Mesendoderm (in vitro differentiated cells): ENCODE measurements around the gene GPR15LG.
"Not testable (repeated sequence)": the region's sequence is repeated elsewhere in the genome, so short reads cannot be mapped to it uniquely, and the experiment has no call there.

Source experiments
- DNase-seq: peaks from one replicate; pipeline ENCODE4 v3.0.0; 2013
- H2AK5ac ChIP-seq: 2 replicates; pipeline ENCODE4 v1.6.1; 2013; ENCODE audit warnings: low read length, inconsistent platforms
- H2BK120ac ChIP-seq: 2 replicates; pipeline ENCODE4 v1.6.1; 2013; ENCODE audit warnings: low read depth, mild to moderate bottlenecking, low read length, moderate library complexity, mixed read lengths
- H2BK15ac ChIP-seq: replicated peaks from 2 replicates; pipeline ENCODE4 v1.6.1; 2013; ENCODE audit warnings: low read depth, mild to moderate bottlenecking, moderate library complexity
- H2BK5ac ChIP-seq: 2 replicates; pipeline ENCODE4 v1.6.1; 2013; ENCODE audit warnings: low read length, inconsistent platforms
- H3K18ac ChIP-seq: 2 replicates; pipeline ENCODE4 v1.6.1; 2013; ENCODE audit warnings: mild to moderate bottlenecking, low read length, mixed read lengths
- H3K23ac ChIP-seq: one replicate; pipeline ENCODE4 v1.6.1; 2013; ENCODE audit warnings: low read length
- H3K27ac ChIP-seq: 2 replicates; pipeline ENCODE4 v1.5.1; 2013; ENCODE audit warnings: low read depth, mild to moderate bottlenecking, inconsistent platforms, low read length, moderate library complexity
- H3K27me3 ChIP-seq: 2 replicates; pipeline ENCODE4 v1.6.1; 2013; ENCODE audit warnings: low read length, control low read depth, mild to moderate bottlenecking, inconsistent platforms; ENCODE audit not compliant: insufficient read depth, poor library complexity
- H3K36me3 ChIP-seq: 2 replicates; pipeline ENCODE4 v1.6.1; 2013; ENCODE audit warnings: low read length, inconsistent platforms; ENCODE audit not compliant: control insufficient read depth, insufficient read depth
- H3K4ac ChIP-seq: one replicate; pipeline ENCODE4 v1.6.1; 2013; ENCODE audit warnings: low read depth, mild to moderate bottlenecking, low read length, moderate library complexity
- H3K4me1 ChIP-seq: 2 replicates; pipeline ENCODE4 v1.6.1; 2013; ENCODE audit warnings: low read depth, low read length, inconsistent platforms; ENCODE audit not compliant: control insufficient read depth
- H3K4me2 ChIP-seq: 2 replicates; pipeline ENCODE4 v1.6.1; 2013; ENCODE audit warnings: low read length
- H3K4me3 ChIP-seq: 2 replicates; pipeline ENCODE4 v1.5.1; 2013; ENCODE audit warnings: mild to moderate bottlenecking, low read length
- H3K56ac ChIP-seq: one replicate; pipeline ENCODE4 v1.6.1; 2013; ENCODE audit warnings: low read length
- H3K79me1 ChIP-seq: 2 replicates; pipeline ENCODE4 v1.6.1; 2013; ENCODE audit warnings: low read length, inconsistent platforms
- H3K79me2 ChIP-seq: 2 replicates; pipeline ENCODE4 v1.6.1; 2013; ENCODE audit warnings: mild to moderate bottlenecking, low read length; ENCODE audit not compliant: control insufficient read depth, insufficient read depth
- H3K9ac ChIP-seq: 2 replicates; pipeline ENCODE4 v1.6.1; 2013; ENCODE audit warnings: low read length, inconsistent platforms
- H4K5ac ChIP-seq: one replicate; pipeline ENCODE4 v1.6.1; 2013; ENCODE audit warnings: low read length
- H4K8ac ChIP-seq: one replicate; pipeline ENCODE4 v1.6.1; 2013; ENCODE audit warnings: low read depth, mild to moderate bottlenecking, control low read depth, low read length, moderate library complexity
- WGBS: extraction: QIAGEN DNeasy Blood & Tissue Kit; methylation state at CpG from one replicate; pipeline ENCODE4 v1.1.7; 2013; ENCODE audit warnings: low lambda C conversion rate, missing lambda C conversion rate; ENCODE audit not compliant: insufficient coverage; ENCODE audit errors: extremely low coverage; 5-methylcytosine and 5-hydroxymethylcytosine counted together

The GPR15LG gene

GRCh38 chr10:84138478-84139125, 35.0 kb upstream of the GPR15LG start:
- Histone ChIP-seq H2BK15ac (no peak overlapping the region), H3K27ac (no peak overlapping the region)
- DNase-seq: no peak

GRCh38 chr10:84139126-84140035, 34.2 kb upstream of the GPR15LG start, which contains the start of gene GHITM:
GHITM (plus strand) TSS chr10:84139509; CDS start chr10:84141501, 1,992 bp downstream.
- Histone ChIP-seq H3K4me1 (peaks cover 2% of the 10 kb centered on the region), H3K79me1 (peaks cover 12% of the 10 kb centered on the region), H3K23ac (no peak within 1 kb of the TSS), H4K5ac (no peak within 1 kb of the TSS), H3K27me3 (no peaks in the 10 kb centered on the region), H2BK5ac (no peak within 1 kb of the TSS), H3K18ac (no peak within 1 kb of the TSS), H2BK15ac (no peak within 1 kb of the TSS), H3K9ac (peak within 1 kb of the TSS; percentile 73), H3K79me2 (peaks cover 17% of the 10 kb centered on the region), H3K4me2 (peak within 1 kb of the TSS; percentile 82), H3K4me3 (peak within 1 kb of the TSS; percentile 91), H3K36me3 (no peaks in the 10 kb centered on the region), H2BK120ac (no peak within 1 kb of the TSS), H3K56ac (peak within 1 kb of the TSS; percentile 87), H4K8ac (no peak within 1 kb of the TSS), H3K27ac (peak within 1 kb of the TSS; percentile 22), H3K4ac (no peak within 1 kb of the TSS), H2AK5ac (no peak within 1 kb of the TSS)
- WGBS: no CpG with 5 or more reads among the region's 61 CpGs
- DNase-seq: peak; percentile 99

More at GRCh38 chr10:84138478-84139125, 35.0 kb upstream of the GPR15LG start:
- no peak overlapping the region for H3K18ac ChIP-seq
- peak overlapping the region; percentile 59 for H3K56ac ChIP-seq
- no peak overlapping the region for H3K23ac ChIP-seq
- no peaks in the 10 kb centered on the region for H3K36me3 ChIP-seq
- peaks cover 17% of the 10 kb centered on the region for H3K79me2 ChIP-seq
- WGBS: no CpG with 5 or more reads among the region's 20 CpGs
- no peak overlapping the region for H4K8ac ChIP-seq
- H3K4ac ChIP-seq: no peak overlapping the region
- H3K9ac ChIP-seq: no peak overlapping the region
- no peaks in the 10 kb centered on the region for H3K27me3 ChIP-seq
- H3K4me3 ChIP-seq: no peak overlapping the region
- H3K4me2 ChIP-seq: no peak overlapping the region
- no peak overlapping the region for H4K5ac ChIP-seq
- no peak overlapping the region for H2BK5ac ChIP-seq
- H2AK5ac ChIP-seq: no peak overlapping the region
- H3K4me1 ChIP-seq: peaks cover 2% of the 10 kb centered on the region
- peaks cover 12% of the 10 kb centered on the region for H3K79me1 ChIP-seq
- H2BK120ac ChIP-seq: no peak overlapping the region

- Histone ChIP-seq H4K5ac (no peak overlapping the region), H2BK15ac (no peak overlapping the region)
These were observed 33.6 kb upstream of the GPR15LG start for GRCh38 chr10:84140036-84140379.

GRCh38 chr10:84147347-84147746, 26.3 kb upstream of the GPR15LG start:
- no peaks in the 10 kb centered on the region for H3K4me1 ChIP-seq
- no peaks in the 10 kb centered on the region for H3K79me2 ChIP-seq
- H3K79me1 ChIP-seq: no peaks in the 10 kb centered on the region
- no peak overlapping the region for H3K9ac ChIP-seq
- H4K5ac ChIP-seq: no peak overlapping the region
- H3K4me3 ChIP-seq: no peak overlapping the region
- no peak overlapping the region for H4K8ac ChIP-seq
- H3K18ac ChIP-seq: no peak overlapping the region
- H3K27ac ChIP-seq: no peak overlapping the region
- no peaks in the 10 kb centered on the region for H3K27me3 ChIP-seq
- no peak overlapping the region for H2BK15ac ChIP-seq
- H2AK5ac ChIP-seq: no peak overlapping the region
- no peak overlapping the region for H2BK5ac ChIP-seq
- no peak overlapping the region for H2BK120ac ChIP-seq
- DNase-seq: no peak
- no peak overlapping the region for H3K23ac ChIP-seq
- H3K56ac ChIP-seq: no peak overlapping the region
- H3K36me3 ChIP-seq: peaks cover 7% of the 10 kb centered on the region
- no peak overlapping the region for H3K4me2 ChIP-seq
- no peak overlapping the region for H3K4ac ChIP-seq

More at GRCh38 chr10:84140036-84140379, 33.6 kb upstream of the GPR15LG start:
- no peak overlapping the region for H2BK120ac ChIP-seq
- peak overlapping the region; percentile 91 for H3K4me3 ChIP-seq
- WGBS: no CpG with 5 or more reads among the region's 12 CpGs
- H4K8ac ChIP-seq: no peak overlapping the region
- peaks cover 12% of the 10 kb centered on the region for H3K79me1 ChIP-seq
- no peaks in the 10 kb centered on the region for H3K27me3 ChIP-seq
- H3K79me2 ChIP-seq: peaks cover 17% of the 10 kb centered on the region
- no peak overlapping the region for H3K23ac ChIP-seq
- DNase-seq: peak; percentile 48
- no peak overlapping the region for H2BK5ac ChIP-seq
- H3K18ac ChIP-seq: no peak overlapping the region
- H3K4ac ChIP-seq: no peak overlapping the region
- H3K56ac ChIP-seq: peak overlapping the region; percentile 87
- peak overlapping the region; percentile 16 for H3K27ac ChIP-seq
- peaks cover 2% of the 10 kb centered on the region for H3K4me1 ChIP-seq
- H3K9ac ChIP-seq: peak overlapping the region; percentile 73
- H2AK5ac ChIP-seq: no peak overlapping the region
- no peaks in the 10 kb centered on the region for H3K36me3 ChIP-seq
- H3K4me2 ChIP-seq: peak overlapping the region; percentile 82

GRCh38 chr10:84148006-84148597, 25.5 kb upstream of the GPR15LG start:
- not testable (repeated sequence) for H3K56ac ChIP-seq, H3K79me2 ChIP-seq, H3K27me3 ChIP-seq, H3K4me1 ChIP-seq, H3K4me2 ChIP-seq, H3K23ac ChIP-seq, H2BK120ac ChIP-seq, H3K4me3 ChIP-seq, H3K4ac ChIP-seq, H4K8ac ChIP-seq, DNase-seq, H3K27ac ChIP-seq, H4K5ac ChIP-seq, H2BK15ac ChIP-seq, H3K9ac ChIP-seq, H2BK5ac ChIP-seq, H3K18ac ChIP-seq, H3K36me3 ChIP-seq, H3K79me1 ChIP-seq, H2AK5ac ChIP-seq
- WGBS: no CpG with 5 or more reads among the region's 9 CpGs
